GM21576 (cell line): ENCODE results near the gene HOMER2.
"Not testable (repeated sequence)": the region's sequence is repeated elsewhere in the genome, so short reads cannot be mapped to it uniquely, and the experiment has no call there.

Experiments
- ATAC-seq: cut with Tn5 transposase; IDR thresholded peaks from one replicate; pipeline ENCODE4 v1.9.1; 2021; ENCODE audit warnings: mild to moderate bottlenecking, moderate library complexity; ENCODE audit not compliant: unreplicated experiment

The HOMER2 gene

DNA sequence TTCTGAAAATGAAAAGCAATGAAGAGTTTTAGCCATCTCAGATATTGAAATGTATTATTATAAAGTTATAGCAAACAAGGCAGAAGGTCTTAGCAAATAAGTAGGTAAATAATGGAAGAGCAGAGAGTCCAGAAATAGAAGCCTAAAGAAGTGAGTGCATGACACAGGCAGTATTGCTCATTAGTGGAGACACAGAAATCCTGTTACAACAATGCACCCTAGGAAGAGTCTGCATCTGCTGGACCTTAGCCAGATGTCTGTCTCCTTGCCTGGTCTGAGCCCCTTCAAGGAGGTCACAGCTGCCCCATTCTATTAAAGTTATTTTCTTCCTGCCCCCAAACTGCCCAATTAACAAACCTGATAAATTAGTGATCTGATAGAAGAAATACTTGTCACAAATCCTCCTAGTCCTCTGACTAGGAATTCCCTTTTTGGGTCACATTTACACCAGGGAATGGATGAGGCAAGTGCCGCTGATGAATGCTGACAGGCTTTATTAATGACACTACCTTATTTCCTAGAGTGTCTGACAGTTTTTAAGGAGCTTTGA lies 51.9 kb downstream of the HOMER2 start:
- no peak for ATAC-seq

DNA sequence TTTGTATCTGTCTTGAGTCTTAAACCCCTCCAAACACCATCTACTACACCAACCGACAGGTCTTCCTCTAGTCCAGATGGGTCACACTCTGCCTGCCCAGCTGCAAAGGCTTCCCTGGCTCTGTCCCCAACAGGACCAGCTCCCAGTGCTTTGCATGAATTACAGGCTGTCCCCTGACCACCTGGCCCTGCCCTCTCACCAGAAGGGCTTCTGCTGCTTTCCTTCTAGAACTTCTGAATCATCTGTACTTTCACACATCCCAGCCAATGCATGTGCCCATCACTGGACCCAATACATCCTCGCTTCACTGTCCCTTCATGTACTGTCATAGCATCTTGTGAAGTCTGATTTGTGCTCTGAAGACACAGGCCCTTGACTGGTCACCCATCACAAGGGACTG lies 53.6 kb downstream of the HOMER2 start:
- ATAC-seq: no peak

DNA sequence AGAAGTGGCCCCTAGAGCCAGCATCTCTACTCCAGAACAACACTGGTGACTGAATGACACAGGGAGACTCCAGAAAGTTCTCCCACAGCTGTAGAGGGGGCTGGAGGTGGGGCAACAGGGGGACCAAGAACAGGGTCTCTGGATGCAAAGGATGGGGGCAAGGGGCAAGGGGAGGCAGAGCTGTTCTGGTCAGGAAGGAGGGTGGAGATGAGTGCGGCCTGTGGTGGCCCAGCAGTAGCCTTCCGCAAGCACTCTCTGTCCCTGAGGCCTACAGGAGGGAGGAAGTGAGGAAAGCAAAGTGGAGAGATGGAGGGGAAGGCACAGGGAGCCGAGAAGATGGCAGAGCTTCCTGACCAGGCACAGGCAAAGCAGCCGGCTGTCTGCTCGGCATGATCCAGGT lies 56.5 kb downstream of the HOMER2 start:
- no peak for ATAC-seq

DNA sequence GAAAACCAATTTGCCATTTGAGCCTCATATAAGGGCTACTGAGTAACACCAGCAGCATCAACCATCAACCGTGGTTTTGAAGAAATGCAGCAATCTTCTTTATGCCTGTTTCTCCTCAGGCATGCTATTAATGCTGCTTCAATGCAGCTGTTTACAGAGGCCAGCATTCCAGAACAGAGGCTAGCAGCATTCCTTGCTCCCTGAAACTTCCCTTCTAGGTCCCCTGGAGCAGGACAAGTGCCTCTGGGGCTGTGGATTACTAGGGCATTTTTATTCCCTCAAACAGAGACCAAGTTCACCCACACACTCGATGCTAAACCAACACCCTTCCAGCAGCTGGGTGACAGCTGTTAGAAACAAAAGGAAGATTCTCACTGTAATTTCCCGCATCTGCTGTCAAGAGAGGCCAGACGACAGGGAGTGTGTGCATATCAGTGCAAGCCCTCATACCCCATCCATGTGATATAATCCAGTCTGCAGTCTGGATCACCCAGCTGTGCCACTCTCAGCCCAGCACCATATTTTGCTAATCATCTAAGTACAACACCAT lies 57.5 kb downstream of the HOMER2 start:
- no peak for ATAC-seq

DNA sequence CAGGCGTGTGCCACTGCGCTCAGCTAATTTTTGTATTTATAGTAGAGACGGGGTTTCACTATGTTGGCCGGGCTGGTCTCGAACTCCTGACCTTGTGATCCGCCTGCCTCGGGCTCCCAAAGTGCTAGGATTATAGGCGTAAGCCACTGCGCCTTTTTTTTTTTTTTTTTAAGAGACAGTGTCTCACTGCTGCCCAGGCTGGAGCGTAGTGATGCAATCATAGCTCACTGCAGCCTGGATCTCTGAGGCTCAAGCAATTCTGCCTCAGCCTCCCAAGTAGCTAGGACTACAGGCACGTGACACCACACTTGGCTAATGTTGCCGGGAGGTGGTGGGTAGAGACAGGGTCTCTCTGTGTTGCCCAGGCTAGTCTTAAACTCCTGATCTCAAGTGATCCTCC lies 59.0 kb downstream of the HOMER2 start:
- not testable (repeated sequence) for ATAC-seq

DNA sequence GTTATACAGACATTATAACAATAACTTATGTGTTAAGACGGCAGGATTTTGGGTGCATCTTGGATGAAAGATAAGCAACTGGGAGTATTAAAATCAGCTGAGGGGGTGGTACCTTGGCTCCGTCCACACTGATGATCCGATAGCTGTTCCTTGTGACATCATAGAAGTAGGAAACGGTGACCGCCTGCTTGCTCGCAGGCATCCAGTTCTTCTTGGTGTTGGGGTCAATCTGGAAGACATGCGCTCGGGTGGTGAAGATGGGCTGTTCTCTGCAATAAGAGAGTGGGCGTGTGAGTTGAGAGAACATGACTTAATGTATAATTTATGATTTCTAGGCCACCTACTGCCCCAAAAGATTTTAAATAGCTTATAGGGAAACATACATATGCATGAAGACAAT lies 59.9 kb downstream of the HOMER2 start:
- ATAC-seq: no peak

DNA sequence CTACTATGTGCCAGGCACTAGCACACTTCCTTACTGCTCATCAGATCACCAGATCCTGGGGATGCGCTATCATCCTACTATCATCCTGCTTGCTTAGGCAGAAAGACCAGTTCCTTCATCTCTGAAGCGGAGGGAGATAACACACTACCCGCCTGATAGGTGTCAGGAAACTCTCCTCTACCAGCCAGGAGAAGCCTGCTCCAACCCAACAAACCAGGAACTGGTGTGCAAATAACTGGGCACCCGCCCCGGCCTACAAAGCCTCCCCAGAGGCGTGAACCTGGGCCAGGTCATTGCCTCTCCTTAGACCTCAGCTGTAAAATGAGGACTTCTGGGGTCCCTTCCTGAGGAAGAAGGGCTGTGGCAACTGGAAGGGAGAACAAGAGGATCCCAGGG lies 61.5 kb downstream of the HOMER2 start:
- no peak for ATAC-seq

DNA sequence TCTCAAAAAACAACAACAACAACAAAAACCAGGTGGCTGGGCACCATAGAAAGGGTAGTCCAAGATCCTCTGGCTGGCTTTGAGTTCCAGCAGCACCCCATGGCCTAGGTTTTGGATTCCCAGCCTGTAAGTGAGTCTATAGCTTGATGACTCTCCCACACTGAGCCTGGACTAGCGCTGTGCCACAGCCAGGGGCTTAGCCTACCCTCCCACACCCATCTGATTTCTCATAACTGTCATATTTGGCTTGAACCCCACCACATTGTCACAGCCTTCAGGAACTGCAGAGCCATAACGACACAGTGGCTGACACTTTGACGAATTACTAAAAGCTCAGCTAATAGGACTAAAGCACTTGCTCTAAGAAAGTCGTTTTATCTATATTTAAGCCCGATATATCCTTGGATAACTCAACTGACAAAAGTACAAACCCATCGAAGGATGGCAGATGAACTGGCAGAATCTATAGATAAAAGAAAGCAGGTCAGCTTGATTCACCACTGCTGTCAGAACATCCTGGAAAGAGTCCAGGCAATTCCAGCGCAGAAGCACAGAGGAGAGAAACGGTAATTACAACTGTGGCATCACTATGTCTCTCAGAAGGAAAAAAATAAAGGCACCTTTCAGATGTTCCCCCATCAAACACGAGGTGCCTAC lies 62.1 kb downstream of the HOMER2 start:
- ATAC-seq: no peak

DNA sequence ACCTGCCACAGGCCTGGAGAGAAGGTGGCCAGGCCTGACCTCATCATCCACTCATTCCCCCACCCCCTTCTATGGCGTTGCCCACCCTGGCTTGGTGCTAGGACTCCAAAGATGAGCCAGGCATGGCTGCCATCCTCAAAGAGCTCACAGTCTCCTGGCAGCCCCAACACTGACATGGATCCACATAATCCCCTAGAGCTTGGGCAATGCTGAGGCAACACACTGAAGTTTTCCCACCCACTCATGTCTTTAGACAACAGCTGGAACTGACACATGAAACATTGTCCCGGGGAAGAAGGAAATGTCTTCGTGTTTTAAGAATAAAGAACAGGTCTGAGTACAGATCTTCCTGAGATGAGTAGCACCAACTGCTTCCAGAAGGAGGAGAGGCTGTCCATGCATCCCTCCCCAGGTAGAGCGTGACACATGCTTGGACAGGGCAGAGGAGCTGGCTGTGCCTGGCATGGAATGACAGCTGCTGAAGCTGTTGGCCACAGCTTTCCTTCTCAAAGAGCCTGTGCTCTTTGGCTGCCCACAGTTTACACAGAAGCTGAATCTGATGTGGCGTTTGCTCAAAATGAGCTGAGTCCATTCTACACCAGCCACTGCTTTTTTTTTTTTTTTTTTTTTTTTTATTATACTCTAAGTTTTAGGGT lies 70.1 kb downstream of the HOMER2 start:
- no peak for ATAC-seq

DNA sequence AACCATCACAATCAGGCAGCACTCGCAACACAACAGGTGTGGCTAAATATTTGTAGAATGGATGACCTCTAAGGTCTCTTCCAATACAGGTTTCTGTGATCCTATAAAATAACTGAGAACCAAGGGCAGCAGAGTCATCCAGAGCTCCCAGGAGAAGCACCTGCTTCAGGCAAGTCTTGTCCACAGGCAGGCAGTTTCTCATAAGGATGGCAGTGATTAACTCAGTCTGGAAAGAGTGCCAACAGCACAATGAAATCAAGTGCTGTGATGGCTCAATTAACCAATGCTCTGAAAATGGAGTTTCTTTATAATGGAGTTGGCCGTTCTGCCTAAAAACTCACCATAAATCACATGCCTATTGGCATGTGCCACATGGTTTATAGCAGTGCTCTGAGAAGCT lies 70.8 kb downstream of the HOMER2 start:
- ATAC-seq: no peak

DNA sequence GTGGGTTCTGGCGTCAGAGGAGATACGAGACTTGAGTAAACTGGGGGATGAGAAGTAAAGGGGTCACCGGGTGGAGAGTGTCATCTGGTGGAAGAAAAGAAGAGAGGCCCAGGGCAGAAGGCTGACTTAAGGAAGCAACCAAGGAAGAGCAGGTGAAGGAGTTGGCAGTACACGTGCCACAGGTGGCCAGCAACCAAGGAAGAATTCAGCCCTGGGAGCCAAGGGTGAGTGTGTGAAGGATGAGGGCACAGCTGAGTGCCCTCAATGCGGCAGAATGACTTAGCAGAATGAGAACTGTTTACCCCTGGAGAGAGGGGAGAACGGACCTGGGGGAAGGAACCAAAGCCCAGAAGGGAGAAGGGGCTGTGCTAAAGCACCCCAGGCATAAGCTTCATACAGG lies 71.8 kb downstream of the HOMER2 start:
- no peak for ATAC-seq

DNA sequence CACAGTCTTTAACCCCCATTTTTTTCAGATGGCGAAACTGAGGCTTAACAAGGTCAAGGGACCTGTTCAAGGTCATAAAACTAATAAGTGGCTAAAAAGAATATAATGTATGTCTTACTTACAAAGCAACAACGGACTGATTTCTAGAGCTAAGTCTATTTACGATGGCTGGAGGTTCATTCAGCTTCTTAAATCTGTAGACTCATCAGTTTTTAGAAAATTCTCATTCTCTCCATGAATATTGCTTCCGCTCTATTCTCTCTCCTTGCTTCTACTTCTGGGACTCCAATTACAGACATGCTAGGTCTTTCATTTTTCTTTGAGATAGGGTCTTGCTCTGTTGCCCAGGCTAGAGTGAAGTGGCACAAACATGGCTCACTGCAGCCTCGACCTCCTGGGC lies 74.2 kb downstream of the HOMER2 start:
- ATAC-seq: no peak

DNA sequence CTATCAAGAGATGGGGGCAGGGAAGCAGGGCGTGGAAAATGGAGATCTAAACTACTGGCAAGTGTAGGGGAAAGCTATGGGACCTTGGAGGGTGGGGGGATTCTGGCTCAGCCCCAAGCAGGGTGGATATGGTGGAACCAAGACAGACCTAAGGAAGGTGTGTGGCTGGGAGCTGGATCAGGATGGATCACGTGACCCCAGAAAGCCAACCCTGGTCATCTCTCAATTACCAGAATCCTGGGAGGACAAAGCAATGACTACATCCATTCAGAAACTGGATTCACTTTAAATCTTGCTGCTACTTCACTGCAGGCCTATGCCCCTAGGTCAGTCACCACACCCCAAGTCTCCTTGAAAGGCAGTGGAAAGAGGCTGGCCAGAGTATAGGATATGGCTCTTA lies 74.7 kb downstream of the HOMER2 start:
- ATAC-seq: no peak

DNA sequence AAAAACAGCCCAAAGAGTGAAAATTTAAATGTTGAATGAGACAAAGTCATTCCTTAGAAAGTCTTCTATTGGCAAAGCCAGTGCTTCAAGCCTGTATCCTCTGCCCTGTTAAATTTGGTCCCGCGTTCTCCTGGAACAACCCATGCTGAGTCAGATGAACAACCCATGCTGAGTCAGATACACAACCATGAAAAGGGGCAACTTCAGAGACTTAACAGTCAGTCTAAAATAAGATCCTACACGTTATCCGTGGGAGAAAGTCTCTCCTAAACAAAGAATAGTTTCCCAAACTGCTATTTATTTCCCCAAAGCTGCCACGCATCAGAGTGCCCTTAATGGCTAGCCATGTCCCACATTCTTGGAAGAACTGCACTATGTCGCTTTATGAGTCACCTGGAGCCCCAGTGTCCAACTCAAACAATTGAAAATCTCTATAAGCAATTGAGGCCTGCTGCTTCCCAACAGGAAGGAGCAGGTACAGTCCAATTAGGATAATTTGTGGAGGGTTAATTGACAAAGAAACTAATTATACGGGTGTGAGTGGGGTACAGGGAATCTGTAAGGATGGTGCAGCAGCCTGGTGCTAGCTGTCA lies 77.0 kb downstream of the HOMER2 start:
- no peak for ATAC-seq

DNA sequence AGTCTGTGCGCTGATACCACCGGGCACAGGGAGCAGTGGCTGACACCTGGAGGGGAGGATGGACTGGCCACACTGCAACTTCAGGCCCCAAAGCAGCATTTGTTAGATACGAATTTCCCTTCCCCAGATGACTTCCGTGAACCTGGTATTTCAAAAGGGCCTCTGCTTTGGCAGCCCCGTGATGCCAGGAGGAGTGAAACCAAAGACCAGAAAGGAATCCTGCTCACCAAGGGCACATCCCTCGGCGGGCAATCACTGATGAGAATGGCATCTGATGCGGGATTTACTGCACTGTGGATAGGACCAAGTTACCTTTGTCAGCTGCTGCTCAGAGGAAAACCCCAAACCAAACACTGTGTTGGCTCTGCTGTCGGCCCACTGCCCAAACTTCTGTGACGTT lies 77.6 kb downstream of the HOMER2 start:
- no peak for ATAC-seq

DNA sequence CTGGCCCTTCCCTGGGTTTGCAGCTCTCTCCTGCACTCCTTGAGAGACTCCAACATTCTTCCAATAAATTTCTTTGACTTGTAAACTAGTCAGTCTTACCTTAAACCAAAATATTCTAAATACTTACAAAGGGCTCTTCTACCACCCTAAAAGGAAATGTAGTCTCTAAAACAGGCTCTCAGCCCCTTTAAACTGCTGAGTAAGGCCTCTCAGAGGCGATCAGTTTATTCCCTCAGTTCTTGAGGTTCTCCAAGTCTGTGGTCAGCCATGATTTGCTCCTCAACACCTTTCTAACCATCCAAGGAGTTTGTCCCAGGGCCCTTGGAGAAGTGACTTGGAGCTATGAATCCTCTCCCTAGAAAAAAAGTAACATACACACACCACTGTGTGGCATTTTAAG lies 78.3 kb downstream of the HOMER2 start:
- no peak for ATAC-seq

DNA sequence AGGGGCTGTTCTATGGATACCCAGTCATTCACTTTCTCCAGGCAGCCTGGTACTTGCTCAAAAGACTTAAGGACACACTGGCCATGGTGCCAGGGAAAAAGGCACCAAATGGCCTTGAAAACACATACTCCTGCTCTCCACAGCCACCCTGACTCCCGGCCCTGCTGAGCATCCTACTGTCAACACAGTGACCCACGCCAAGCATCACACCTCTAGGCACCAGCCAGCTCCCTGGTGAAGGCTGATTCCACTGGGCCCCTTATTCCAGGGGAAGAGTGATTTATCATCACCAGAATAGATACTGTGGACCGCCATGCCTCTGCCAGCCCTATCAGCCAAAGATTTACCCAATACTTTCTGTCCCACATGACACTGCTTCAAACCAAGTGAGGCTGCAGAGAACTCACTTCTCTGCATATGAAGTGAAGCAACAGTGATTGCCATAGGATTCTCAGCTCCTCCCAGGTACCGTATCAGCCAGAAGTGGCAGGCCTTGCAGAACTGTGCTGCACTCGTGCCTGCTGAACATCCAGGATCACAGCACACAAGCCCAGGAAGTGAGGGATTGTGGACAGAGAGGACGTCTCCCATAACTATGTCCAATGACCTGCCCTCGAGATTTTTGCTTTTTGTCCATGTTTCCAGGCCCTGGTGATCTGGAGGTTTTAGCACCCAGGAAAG lies 79.4 kb downstream of the HOMER2 start:
- no peak for ATAC-seq

DNA sequence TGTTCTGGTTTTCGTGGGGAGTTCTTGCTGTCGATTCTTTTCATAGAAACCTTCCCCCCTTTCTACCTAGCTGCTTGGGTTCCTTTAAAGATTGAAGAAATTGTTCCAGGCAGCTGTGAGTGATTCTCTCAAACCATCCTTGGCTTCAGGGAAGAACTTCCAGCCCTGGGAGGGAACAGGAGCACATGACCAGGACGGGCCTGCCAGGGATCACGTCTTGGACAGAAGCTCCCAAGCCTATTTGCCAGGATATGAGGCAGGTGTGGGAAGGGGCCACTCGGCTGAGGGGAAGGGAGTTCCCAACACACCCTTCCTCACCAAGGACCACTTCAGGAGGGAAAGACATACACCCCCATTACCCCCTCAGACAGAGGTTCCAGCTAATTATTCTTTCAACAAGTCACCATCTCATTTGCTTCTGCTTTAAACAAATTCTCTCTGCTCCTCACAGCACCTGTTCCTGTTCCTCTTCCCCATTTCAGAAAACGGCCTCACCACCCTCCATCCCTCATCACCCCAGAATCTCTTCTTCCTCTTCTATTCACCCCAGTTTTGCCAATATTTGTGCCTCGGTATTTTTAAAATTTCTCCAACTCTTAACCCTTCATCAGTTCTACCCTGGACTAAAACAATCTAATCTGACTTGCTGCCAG lies 80.6 kb downstream of the HOMER2 start:
- no peak for ATAC-seq

DNA sequence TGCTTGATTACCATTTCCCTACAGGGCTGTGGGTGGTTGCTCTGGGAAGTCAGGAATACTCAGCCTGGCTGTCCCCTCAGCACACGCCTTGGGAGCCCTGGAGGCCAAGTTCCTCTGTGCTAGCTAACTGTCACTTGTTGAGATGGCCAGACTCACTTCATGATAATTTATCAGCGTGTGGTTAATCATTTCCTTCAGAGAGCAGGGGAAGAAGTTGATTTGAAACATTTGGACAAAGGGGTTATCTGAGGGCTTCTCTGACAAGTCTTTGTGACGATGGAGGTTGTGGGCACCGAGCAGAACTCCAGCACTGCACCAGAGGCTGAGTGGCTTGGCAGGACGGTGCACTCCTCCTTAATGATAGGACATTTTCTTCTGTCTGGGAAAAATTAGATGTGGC lies 81.2 kb downstream of the HOMER2 start:
- no peak for ATAC-seq

DNA sequence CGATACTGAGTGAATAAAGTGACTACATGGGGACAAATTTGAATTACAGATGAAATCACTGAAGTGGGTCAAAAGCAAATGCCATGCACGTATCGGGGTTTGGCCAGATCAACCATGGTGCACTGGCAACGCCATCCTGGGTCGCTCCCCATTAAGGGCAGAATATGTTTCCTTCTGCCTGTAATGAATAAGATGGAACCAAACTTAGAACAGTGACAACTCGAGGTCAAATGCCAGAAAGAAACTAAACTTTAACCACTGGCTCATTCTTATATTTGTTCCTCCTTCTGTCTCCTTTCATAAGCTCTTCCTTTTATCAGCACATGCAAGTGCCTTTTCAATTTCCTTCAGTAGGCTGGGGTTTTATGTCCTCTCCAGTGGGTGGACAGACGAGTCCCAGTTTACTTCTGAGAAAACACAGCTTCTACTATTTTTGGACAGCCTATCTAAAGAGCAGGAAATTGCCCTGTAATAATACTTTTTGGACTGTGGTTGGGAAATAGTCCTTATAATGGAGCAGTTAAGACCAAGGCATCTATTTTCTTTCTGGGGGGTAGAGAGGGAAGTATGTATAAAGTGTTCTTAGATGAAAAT lies 81.7 kb downstream of the HOMER2 start:
- no peak for ATAC-seq

DNA sequence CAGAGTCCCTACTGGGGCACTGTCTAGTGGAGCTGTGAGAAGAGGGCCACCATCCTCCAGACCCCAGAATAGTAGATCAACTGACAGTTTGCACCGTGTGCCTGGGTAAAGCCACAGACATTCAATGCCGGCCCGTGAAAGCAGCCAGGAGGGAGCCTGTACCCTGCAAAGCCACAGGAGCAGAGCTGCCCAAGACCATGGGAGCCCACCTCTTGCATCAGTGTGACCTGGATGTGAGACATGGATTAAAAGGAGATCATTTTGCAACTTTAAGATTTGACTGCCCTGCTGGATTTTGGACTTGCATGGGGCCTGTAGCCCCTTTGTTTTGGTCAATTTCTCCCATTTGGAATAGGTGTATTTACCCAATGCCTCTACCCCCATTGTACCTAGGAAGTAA lies 86.5 kb downstream of the HOMER2 start:
- ATAC-seq: not testable (repeated sequence)
